RWPE1 (cell line): ENCODE results near the gene PLCB4.

Source experiments
- CTCF ChIA-PET: fragments of 350-600 bp; sonication (Branson Sonifier 250); formaldehyde crosslinking; extraction: SDS; loops from one replicate; lab custom pipeline; 2021; lab: Yijun Ruan, JAX
- POLR2A ChIA-PET: fragments of 400-600 bp; formaldehyde crosslinking; extraction: SDS; loops from one replicate; lab custom pipeline; 2020; ENCODE audit warnings: antibody characterized with exemption; ENCODE audit not compliant: low non-redundant PET; lab: Yijun Ruan, JAX
- DNase-seq: peaks from one replicate; pipeline ENCODE4 v3.0.0; 2012; ENCODE audit warnings: low spot score
- H3K27ac ChIP-seq: fragments of 450-650 bp; 2 replicates; pipeline ENCODE4 v1.5.1; 2017
- CTCF ChIP-seq: fragments of 450-650 bp; conservative IDR thresholded peaks from 2 replicates; pipeline ENCODE4 v1.5.1; 2017; ENCODE audit warnings: low read depth, mild to moderate bottlenecking

Gene PLCB4

GRCh38 chr20:9144643-9145042, 75.8 kb downstream of the PLCB4 start:
- no peak for TF ChIP-seq CTCF
- ChIA-PET POLR2A (no interaction called here), CTCF (no interaction called here)
- H3K27ac ChIP-seq: no peak overlapping the region
- DNase-seq: no peak

- ChIA-PET POLR2A (no interaction called here), CTCF (no interaction called here)
- no peak for DNase-seq
- no peak for TF ChIP-seq CTCF
- H3K27ac ChIP-seq: no peak overlapping the region
Observed at GRCh38 chr20:9145142-9145541, 76.3 kb downstream of the PLCB4 start.

GRCh38 chr20:9146649-9147048, 77.8 kb downstream of the PLCB4 start:
- no peak overlapping the region for H3K27ac ChIP-seq
- POLR2A ChIA-PET: no interaction called here
- DNase-seq: no peak
- CTCF ChIA-PET: no interaction called here
- TF ChIP-seq CTCF: no peak

GRCh38 chr20:9147547-9148024, 78.7 kb downstream of the PLCB4 start:
- ChIA-PET CTCF (no interaction called here), POLR2A (no interaction called here)
- DNase-seq: no peak
- TF ChIP-seq CTCF: no peak
- H3K27ac ChIP-seq: no peak overlapping the region

- no peak for TF ChIP-seq CTCF
- no peak for DNase-seq
- H3K27ac ChIP-seq: no peak overlapping the region
- POLR2A ChIA-PET: no interaction called here
- CTCF ChIA-PET: no interaction called here
Observed at GRCh38 chr20:9148291-9148690, 79.4 kb downstream of the PLCB4 start.

GRCh38 chr20:9149087-9149486, 80.2 kb downstream of the PLCB4 start:
- no peak for DNase-seq
- TF ChIP-seq CTCF: no peak
- no peak overlapping the region for H3K27ac ChIP-seq
- CTCF ChIA-PET: no interaction called here
- POLR2A ChIA-PET: no interaction called here
